ENCODE data around the gene GALNTL6.
"Not testable (repeated sequence)": the region's sequence is repeated elsewhere in the genome, so short reads cannot be mapped to it uniquely, and the experiment has no call there.

The GALNTL6 gene

GRCh38 chr4:172957216-172957615 is 1144.0 kb downstream of the GALNTL6 start:
- no peak overlapping the region for H3K27ac ChIP-seq (ENCODE audit: low read depth in 2 of 2, low read length in 2 of 2)
- no peaks in the 10 kb centered on the region for H3K36me3 ChIP-seq (ENCODE audit: control insufficient read depth in 2 of 2, insufficient read depth in 2 of 2, low read length in 2 of 2)
- H3K27me3 ChIP-seq (ENCODE audit: control insufficient read depth in 2 of 2, insufficient read depth in 2 of 2, low read length in 2 of 2) = no peaks in the 10 kb centered on the region
- H3K9me3 ChIP-seq (ENCODE audit: control insufficient read depth in 2 of 2, low read length in 2 of 2) = no peaks in the 10 kb centered on the region
- no peak overlapping the region for H3K9ac ChIP-seq (ENCODE audit: low read depth in 1 of 2, low read length in 2 of 2)
- H3K4me1 ChIP-seq (ENCODE audit: control insufficient read depth in 2 of 2, insufficient read depth in 2 of 2, low read length in 2 of 2) = peaks cover 2 to 10% of the 10 kb centered on the region in 2 donors
- H3K4me3 ChIP-seq (ENCODE audit: low read length in 2 of 2) = no peak overlapping the region

- H3K4me3 ChIP-seq (ENCODE audit: low read length in 2 of 2) = peak overlapping the region in 1 of 2 donors; percentile 46
- no peaks in the 10 kb centered on the region for H3K36me3 ChIP-seq (ENCODE audit: control insufficient read depth in 2 of 2, insufficient read depth in 2 of 2, low read length in 2 of 2)
- peaks cover 0 to 5% of the 10 kb centered on the region in 2 donors for H3K27me3 ChIP-seq (ENCODE audit: control insufficient read depth in 2 of 2, insufficient read depth in 2 of 2, low read length in 2 of 2)
- no peaks in the 10 kb centered on the region for H3K9me3 ChIP-seq (ENCODE audit: control insufficient read depth in 2 of 2, low read length in 2 of 2)
- no peak overlapping the region for H3K27ac ChIP-seq (ENCODE audit: low read depth in 2 of 2, low read length in 2 of 2)
- H3K4me1 ChIP-seq (ENCODE audit: control insufficient read depth in 2 of 2, insufficient read depth in 2 of 2, low read length in 2 of 2) = peaks cover 6 to 16% of the 10 kb centered on the region in 2 donors
- H3K9ac ChIP-seq (ENCODE audit: low read depth in 1 of 2, low read length in 2 of 2) = peak overlapping the region in 1 of 2 donors; percentile 26
Observed at GRCh38 chr4:172962564-172963353, 1149.6 kb downstream of the GALNTL6 start.

GRCh38 chr4:172963498-172964294 is 1150.5 kb downstream of the GALNTL6 start:
- Histone ChIP-seq H3K9me3 (ENCODE audit: control insufficient read depth in 2 of 2, low read length in 2 of 2) (peaks cover 0 to 3% of the 10 kb centered on the region in 2 donors), H3K9ac (ENCODE audit: low read depth in 1 of 2, low read length in 2 of 2) (no peak overlapping the region), H3K4me3 (ENCODE audit: low read length in 2 of 2) (no peak overlapping the region), H3K4me1 (ENCODE audit: control insufficient read depth in 2 of 2, insufficient read depth in 2 of 2, low read length in 2 of 2) (peaks cover 6 to 16% of the 10 kb centered on the region in 2 donors), H3K27me3 (ENCODE audit: control insufficient read depth in 2 of 2, insufficient read depth in 2 of 2, low read length in 2 of 2) (peaks cover 0 to 5% of the 10 kb centered on the region in 2 donors), H3K27ac (ENCODE audit: low read depth in 2 of 2, low read length in 2 of 2) (no peak overlapping the region), H3K36me3 (ENCODE audit: control insufficient read depth in 2 of 2, insufficient read depth in 2 of 2, low read length in 2 of 2) (no peaks in the 10 kb centered on the region)

- H3K9me3 ChIP-seq (ENCODE audit: control insufficient read depth in 2 of 2, low read length in 2 of 2); H3K4me1 ChIP-seq (ENCODE audit: control insufficient read depth in 2 of 2, insufficient read depth in 2 of 2, low read length in 2 of 2); H3K36me3 ChIP-seq (ENCODE audit: control insufficient read depth in 2 of 2, insufficient read depth in 2 of 2, low read length in 2 of 2); H3K27me3 ChIP-seq (ENCODE audit: control insufficient read depth in 2 of 2, insufficient read depth in 2 of 2, low read length in 2 of 2); H3K9ac ChIP-seq (ENCODE audit: low read depth in 1 of 2, low read length in 2 of 2); H3K4me3 ChIP-seq (ENCODE audit: low read length in 2 of 2); H3K27ac ChIP-seq (ENCODE audit: low read depth in 2 of 2, low read length in 2 of 2): not testable (repeated sequence)
Observed at GRCh38 chr4:172970189-172970588, 1157.0 kb downstream of the GALNTL6 start.

- H3K4me3 ChIP-seq (ENCODE audit: low read length in 2 of 2) = no peak overlapping the region
- no peaks in the 10 kb centered on the region for H3K36me3 ChIP-seq (ENCODE audit: control insufficient read depth in 2 of 2, insufficient read depth in 2 of 2, low read length in 2 of 2)
- H3K9ac ChIP-seq (ENCODE audit: low read depth in 1 of 2, low read length in 2 of 2) = no peak overlapping the region
- peaks cover 0 to 2% of the 10 kb centered on the region in 2 donors for H3K9me3 ChIP-seq (ENCODE audit: control insufficient read depth in 2 of 2, low read length in 2 of 2)
- no peak overlapping the region for H3K27ac ChIP-seq (ENCODE audit: low read depth in 2 of 2, low read length in 2 of 2)
- peaks cover 0 to 4% of the 10 kb centered on the region in 2 donors for H3K4me1 ChIP-seq (ENCODE audit: control insufficient read depth in 2 of 2, insufficient read depth in 2 of 2, low read length in 2 of 2)
- H3K27me3 ChIP-seq (ENCODE audit: control insufficient read depth in 2 of 2, insufficient read depth in 2 of 2, low read length in 2 of 2) = peaks cover 0 to 4% of the 10 kb centered on the region in 2 donors
Observed at GRCh38 chr4:172974586-172974985, 1161.4 kb downstream of the GALNTL6 start.

GRCh38 chr4:172975651-172976229 is 1162.5 kb downstream of the GALNTL6 start:
- H3K4me3 ChIP-seq (ENCODE audit: low read length in 2 of 2) = no peak overlapping the region
- H3K9ac ChIP-seq (ENCODE audit: low read depth in 1 of 2, low read length in 2 of 2) = no peak overlapping the region
- no peaks in the 10 kb centered on the region for H3K36me3 ChIP-seq (ENCODE audit: control insufficient read depth in 2 of 2, insufficient read depth in 2 of 2, low read length in 2 of 2)
- H3K27me3 ChIP-seq (ENCODE audit: control insufficient read depth in 2 of 2, insufficient read depth in 2 of 2, low read length in 2 of 2) = peaks cover 0 to 4% of the 10 kb centered on the region in 2 donors
- no peak overlapping the region for H3K27ac ChIP-seq (ENCODE audit: low read depth in 2 of 2, low read length in 2 of 2)
- H3K4me1 ChIP-seq (ENCODE audit: control insufficient read depth in 2 of 2, insufficient read depth in 2 of 2, low read length in 2 of 2) = peaks cover 0 to 4% of the 10 kb centered on the region in 2 donors
- no peaks in the 10 kb centered on the region for H3K9me3 ChIP-seq (ENCODE audit: control insufficient read depth in 2 of 2, low read length in 2 of 2)

GRCh38 chr4:172977491-172978041 is 1164.4 kb downstream of the GALNTL6 start:
- not testable (repeated sequence) for H3K27me3 ChIP-seq (ENCODE audit: control insufficient read depth in 2 of 2, insufficient read depth in 2 of 2, low read length in 2 of 2); H3K9me3 ChIP-seq (ENCODE audit: control insufficient read depth in 2 of 2, low read length in 2 of 2); H3K27ac ChIP-seq (ENCODE audit: low read depth in 2 of 2, low read length in 2 of 2); H3K4me1 ChIP-seq (ENCODE audit: control insufficient read depth in 2 of 2, insufficient read depth in 2 of 2, low read length in 2 of 2); H3K4me3 ChIP-seq (ENCODE audit: low read length in 2 of 2); H3K9ac ChIP-seq (ENCODE audit: low read depth in 1 of 2, low read length in 2 of 2); H3K36me3 ChIP-seq (ENCODE audit: control insufficient read depth in 2 of 2, insufficient read depth in 2 of 2, low read length in 2 of 2)

GRCh38 chr4:172978848-172979247 is 1165.6 kb downstream of the GALNTL6 start:
- Histone ChIP-seq H3K27ac (ENCODE audit: low read depth in 2 of 2, low read length in 2 of 2) (no peak overlapping the region), H3K9me3 (ENCODE audit: control insufficient read depth in 2 of 2, low read length in 2 of 2) (no peaks in the 10 kb centered on the region), H3K4me3 (ENCODE audit: low read length in 2 of 2) (no peak overlapping the region), H3K27me3 (ENCODE audit: control insufficient read depth in 2 of 2, insufficient read depth in 2 of 2, low read length in 2 of 2) (peaks cover 0 to 4% of the 10 kb centered on the region in 2 donors), H3K9ac (ENCODE audit: low read depth in 1 of 2, low read length in 2 of 2) (no peak overlapping the region), H3K4me1 (ENCODE audit: control insufficient read depth in 2 of 2, insufficient read depth in 2 of 2, low read length in 2 of 2) (peaks cover 0 to 6% of the 10 kb centered on the region in 2 donors), H3K36me3 (ENCODE audit: control insufficient read depth in 2 of 2, insufficient read depth in 2 of 2, low read length in 2 of 2) (no peaks in the 10 kb centered on the region)

- Histone ChIP-seq H3K36me3 (ENCODE audit: control insufficient read depth in 2 of 2, insufficient read depth in 2 of 2, low read length in 2 of 2) (no peaks in the 10 kb centered on the region), H3K4me1 (ENCODE audit: control insufficient read depth in 2 of 2, insufficient read depth in 2 of 2, low read length in 2 of 2) (peaks cover 0 to 6% of the 10 kb centered on the region in 2 donors), H3K9ac (ENCODE audit: low read depth in 1 of 2, low read length in 2 of 2) (no peak overlapping the region), H3K4me3 (ENCODE audit: low read length in 2 of 2) (no peak overlapping the region), H3K27ac (ENCODE audit: low read depth in 2 of 2, low read length in 2 of 2) (peak overlapping the region in 1 of 2 donors; percentile 10), H3K9me3 (ENCODE audit: control insufficient read depth in 2 of 2, low read length in 2 of 2) (no peaks in the 10 kb centered on the region), H3K27me3 (ENCODE audit: control insufficient read depth in 2 of 2, insufficient read depth in 2 of 2, low read length in 2 of 2) (peaks cover 0 to 4% of the 10 kb centered on the region in 2 donors)
Observed at GRCh38 chr4:172979332-172979731, 1166.1 kb downstream of the GALNTL6 start.
